Neural cell (in vitro differentiated cells): Measurements from ENCODE around the gene TAF3.

Experiments used
- EP300 ChIP-seq: fragments of 450-650 bp; conservative IDR thresholded peaks from 2 replicates; pipeline ENCODE4 v1.6.1; 2014; ENCODE audit warnings: antibody characterized with exemption, mild to moderate bottlenecking, moderate library complexity; ENCODE audit not compliant: poor library complexity, severe bottlenecking
- EZH2 ChIP-seq: fragments of 200-600, 300-800 bp; shearing (Covaris generic), sonication (generic); IDR thresholded peaks from 2 replicates; pipeline ENCODE4 v1.6.1; 2014; ENCODE audit warnings: antibody characterized with exemption, low read length, borderline replicate concordance, mild to moderate bottlenecking; ENCODE audit not compliant: insufficient read depth, poor library complexity, severe bottlenecking
- MXI1 ChIP-seq: fragments of 450-650 bp; conservative IDR thresholded peaks from 2 replicates; pipeline ENCODE4 v1.6.1; 2014; ENCODE audit warnings: antibody characterized with exemption, mild to moderate bottlenecking; ENCODE audit not compliant: poor library complexity, severe bottlenecking
- POLR2AphosphoS5 ChIP-seq: IDR thresholded peaks from 2 replicates; pipeline ENCODE4 v1.6.1; 2012
- RAD21 ChIP-seq: fragments of 450-650 bp; conservative IDR thresholded peaks from 2 replicates; pipeline ENCODE4 v1.6.1; 2014; ENCODE audit warnings: antibody characterized with exemption, mild to moderate bottlenecking, moderate library complexity
- SMC3 ChIP-seq: fragments of 450-650 bp; conservative IDR thresholded peaks from 2 replicates; pipeline ENCODE4 v1.6.1; 2014; ENCODE audit warnings: antibody characterized with exemption, mild to moderate bottlenecking, moderate library complexity; ENCODE audit not compliant: poor library complexity
- TAF1 ChIP-seq: IDR thresholded peaks from 2 replicates; pipeline ENCODE4 v1.6.1; 2012; ENCODE audit warnings: low read depth
- TF ChIP-seq, protein P1 (sequence below): fragments of 450-650 bp; IDR thresholded peaks from 2 replicates; pipeline ENCODE4 v1.5.1; 2014; ENCODE audit warnings: antibody characterized with exemption, mild to moderate bottlenecking, moderate library complexity; ENCODE audit not compliant: poor library complexity, severe bottlenecking
- TF ChIP-seq, protein P2 (sequence below): IDR thresholded peaks from 2 replicates; pipeline ENCODE4 v1.6.1; 2012; ENCODE audit warnings: borderline replicate concordance

DNA sequence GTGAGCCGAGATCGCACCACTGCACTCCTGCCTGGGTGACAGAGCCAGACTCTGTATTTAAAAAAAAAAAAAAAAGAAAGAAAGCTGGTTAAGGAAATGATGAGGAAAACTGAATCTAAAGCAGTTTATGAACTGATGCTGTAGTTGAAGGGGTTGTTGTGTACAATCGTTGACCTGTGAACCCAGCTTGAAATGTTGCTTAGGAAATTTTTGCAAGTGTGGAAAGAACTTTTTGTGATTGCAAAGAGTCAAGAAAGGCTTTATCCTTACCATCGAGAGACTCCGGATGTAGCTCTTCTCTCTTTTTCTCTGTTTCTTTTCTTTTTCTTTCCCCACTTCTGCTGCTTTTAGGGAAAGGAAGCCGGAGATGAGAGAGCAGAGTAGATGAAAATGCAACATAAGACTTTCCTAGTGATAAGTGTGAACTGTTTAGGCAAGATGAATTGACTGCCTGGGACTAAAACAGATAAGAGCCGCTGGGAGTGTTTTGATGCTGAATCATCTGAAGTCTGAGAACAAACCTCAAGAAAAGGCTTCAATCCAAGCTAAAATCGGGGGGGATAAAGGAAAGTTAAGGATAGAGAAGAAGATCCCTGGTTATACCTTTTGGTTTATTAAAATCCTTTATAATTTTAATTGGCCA lies 69.0 kb downstream of the TAF3 start:
- TF ChIP-seq, protein P1, sequence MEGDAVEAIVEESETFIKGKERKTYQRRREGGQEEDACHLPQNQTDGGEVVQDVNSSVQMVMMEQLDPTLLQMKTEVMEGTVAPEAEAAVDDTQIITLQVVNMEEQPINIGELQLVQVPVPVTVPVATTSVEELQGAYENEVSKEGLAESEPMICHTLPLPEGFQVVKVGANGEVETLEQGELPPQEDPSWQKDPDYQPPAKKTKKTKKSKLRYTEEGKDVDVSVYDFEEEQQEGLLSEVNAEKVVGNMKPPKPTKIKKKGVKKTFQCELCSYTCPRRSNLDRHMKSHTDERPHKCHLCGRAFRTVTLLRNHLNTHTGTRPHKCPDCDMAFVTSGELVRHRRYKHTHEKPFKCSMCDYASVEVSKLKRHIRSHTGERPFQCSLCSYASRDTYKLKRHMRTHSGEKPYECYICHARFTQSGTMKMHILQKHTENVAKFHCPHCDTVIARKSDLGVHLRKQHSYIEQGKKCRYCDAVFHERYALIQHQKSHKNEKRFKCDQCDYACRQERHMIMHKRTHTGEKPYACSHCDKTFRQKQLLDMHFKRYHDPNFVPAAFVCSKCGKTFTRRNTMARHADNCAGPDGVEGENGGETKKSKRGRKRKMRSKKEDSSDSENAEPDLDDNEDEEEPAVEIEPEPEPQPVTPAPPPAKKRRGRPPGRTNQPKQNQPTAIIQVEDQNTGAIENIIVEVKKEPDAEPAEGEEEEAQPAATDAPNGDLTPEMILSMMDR: no peak
- TF ChIP-seq EP300: no peak
- no peak for TF ChIP-seq POLR2AphosphoS5
- TF ChIP-seq EZH2: no peak
- no peak for TF ChIP-seq MXI1
- TF ChIP-seq RAD21: no peak
- TF ChIP-seq, protein P2, sequence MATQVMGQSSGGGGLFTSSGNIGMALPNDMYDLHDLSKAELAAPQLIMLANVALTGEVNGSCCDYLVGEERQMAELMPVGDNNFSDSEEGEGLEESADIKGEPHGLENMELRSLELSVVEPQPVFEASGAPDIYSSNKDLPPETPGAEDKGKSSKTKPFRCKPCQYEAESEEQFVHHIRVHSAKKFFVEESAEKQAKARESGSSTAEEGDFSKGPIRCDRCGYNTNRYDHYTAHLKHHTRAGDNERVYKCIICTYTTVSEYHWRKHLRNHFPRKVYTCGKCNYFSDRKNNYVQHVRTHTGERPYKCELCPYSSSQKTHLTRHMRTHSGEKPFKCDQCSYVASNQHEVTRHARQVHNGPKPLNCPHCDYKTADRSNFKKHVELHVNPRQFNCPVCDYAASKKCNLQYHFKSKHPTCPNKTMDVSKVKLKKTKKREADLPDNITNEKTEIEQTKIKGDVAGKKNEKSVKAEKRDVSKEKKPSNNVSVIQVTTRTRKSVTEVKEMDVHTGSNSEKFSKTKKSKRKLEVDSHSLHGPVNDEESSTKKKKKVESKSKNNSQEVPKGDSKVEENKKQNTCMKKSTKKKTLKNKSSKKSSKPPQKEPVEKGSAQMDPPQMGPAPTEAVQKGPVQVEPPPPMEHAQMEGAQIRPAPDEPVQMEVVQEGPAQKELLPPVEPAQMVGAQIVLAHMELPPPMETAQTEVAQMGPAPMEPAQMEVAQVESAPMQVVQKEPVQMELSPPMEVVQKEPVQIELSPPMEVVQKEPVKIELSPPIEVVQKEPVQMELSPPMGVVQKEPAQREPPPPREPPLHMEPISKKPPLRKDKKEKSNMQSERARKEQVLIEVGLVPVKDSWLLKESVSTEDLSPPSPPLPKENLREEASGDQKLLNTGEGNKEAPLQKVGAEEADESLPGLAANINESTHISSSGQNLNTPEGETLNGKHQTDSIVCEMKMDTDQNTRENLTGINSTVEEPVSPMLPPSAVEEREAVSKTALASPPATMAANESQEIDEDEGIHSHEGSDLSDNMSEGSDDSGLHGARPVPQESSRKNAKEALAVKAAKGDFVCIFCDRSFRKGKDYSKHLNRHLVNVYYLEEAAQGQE: no peak
- TF ChIP-seq TAF1: no peak
- no peak for TF ChIP-seq SMC3
